Endothelial cell of umbilical vein (primary cell): ENCODE measurements around the gene CAPS. TPM values are rescaled to one million over a fixed set of nuclear protein-coding genes. Genes with fewer than 3 reads are reported as not detected.

Experiments used
- BruUV-seq: library from RNA; stranded (reverse); fragments of 400-500 nt; replicated peaks from 2 replicates; lab custom pipeline; 2021; lab: Mats Ljungman, UMichigan
- CTCF ChIA-PET: fragments of 300-600, 350-600 bp; sonication (Branson Sonifier 250); formaldehyde crosslinking; loops from one replicate; lab custom pipeline; 2021; ENCODE audit warnings: antibody characterized with exemption, inconsistent platforms; lab: Charles Lee
- POLR2A ChIA-PET: fragments of 300-600, 350-600 bp; sonication (Branson Sonifier 250); formaldehyde crosslinking; loops from one replicate; lab custom pipeline; 2021; ENCODE audit warnings: antibody characterized with exemption, inconsistent platforms; lab: Charles Lee
- DNase-seq: peaks from one replicate; pipeline ENCODE4 v3.0.0-alpha.2; 2011; ENCODE audit warnings: low read depth, low spot score
- FAIRE-seq: peaks from 2 replicates; lab custom pipeline; 2011; peaks lifted over from hg19 to GRCh38; lab: Jason Lieb, UNC
- H2AFZ ChIP-seq: 2 replicates; pipeline ENCODE4 v1.6.0; 2012; ENCODE audit warnings: low read depth, low read length, control low read depth, inconsistent platforms
- H3K27ac ChIP-seq: 2 replicates; pipeline ENCODE4 v1.5.1; 2011; ENCODE audit warnings: low read depth, mild to moderate bottlenecking, control low read depth, low read length, moderate library complexity; ENCODE audit not compliant: insufficient read depth
- H3K27me3 ChIP-seq, 2 experiments: 2 replicates each; pipeline versions ENCODE4 v1.6.0 to v1.6.1; 2011; ENCODE audit warnings: low read length in 2 of 2, mixed read lengths in 1 of 2; ENCODE audit not compliant: control insufficient read depth in 2 of 2, insufficient read depth in 2 of 2
- H3K36me3 ChIP-seq, 2 experiments: 2 replicates in 1 of 2; 3 replicates in 1 of 2; pipeline ENCODE4 v1.5.1; 2011; ENCODE audit warnings: low read length in 2 of 2, mild to moderate bottlenecking in 1 of 2, moderate library complexity in 1 of 2; ENCODE audit not compliant: control insufficient read depth in 2 of 2, insufficient read depth in 2 of 2; ENCODE audit errors: extremely low read depth in 1 of 2
- H3K4me1 ChIP-seq: 3 replicates; pipeline ENCODE4 v1.5.1; 2011; ENCODE audit warnings: mild to moderate bottlenecking, low read length; ENCODE audit not compliant: control insufficient read depth, insufficient read depth; ENCODE audit errors: extremely low read depth
- H3K4me2 ChIP-seq: 2 replicates; pipeline ENCODE4 v1.6.1; 2011; ENCODE audit warnings: low read length, control low read depth, mixed read lengths; ENCODE audit not compliant: insufficient read depth
- H3K4me3 ChIP-seq, 3 experiments: fragments of 200-600 bp in 1 of 3; sonication (generic), shearing (Covaris generic) in 1 of 3; replicated peaks in 1 of 3; 2 replicates each; pipeline ENCODE4 v1.5.1; 2011 to 2016; ENCODE audit warnings: control low read depth in 3 of 3, low read length in 3 of 3, mild to moderate bottlenecking in 2 of 3, inconsistent platforms in 1 of 3, low read depth in 1 of 3, moderate library complexity in 1 of 3; ENCODE audit not compliant: insufficient read depth in 1 of 3
- H3K79me2 ChIP-seq: 2 replicates; pipeline ENCODE4 v1.6.0; 2012; ENCODE audit warnings: low read length, inconsistent platforms; ENCODE audit not compliant: control insufficient read depth, insufficient read depth
- H3K9ac ChIP-seq: replicated peaks from 2 replicates; pipeline ENCODE3; 2011; ENCODE audit warnings: low read length, control low read depth; ENCODE audit not compliant: insufficient read depth; ENCODE audit errors: extremely low read depth
- H3K9me1 ChIP-seq: replicated peaks from 3 replicates; pipeline ENCODE4 v1.6.0; 2011; ENCODE audit warnings: mild to moderate bottlenecking, low read length; ENCODE audit not compliant: control insufficient read depth, insufficient read depth; ENCODE audit errors: extremely low read depth
- H3K9me3 ChIP-seq: replicated peaks from 2 replicates; pipeline ENCODE4 v1.5.1; 2012; ENCODE audit warnings: low read length, inconsistent platforms; ENCODE audit not compliant: control insufficient read depth, insufficient read depth
- H4K20me1 ChIP-seq: replicated peaks from 2 replicates; pipeline ENCODE3; 2011; ENCODE audit warnings: mild to moderate bottlenecking, low read length; ENCODE audit not compliant: control insufficient read depth, insufficient read depth; ENCODE audit errors: extremely low read depth
- CTCF ChIP-seq, 2 donors: IDR thresholded peaks; 1 replicate in 1 of 2; 2 replicates in 1 of 2; pipeline ENCODE4 v1.5.1; 2011; ENCODE audit warnings: low read length in 2 of 2, mild to moderate bottlenecking in 2 of 2, moderate library complexity in 2 of 2, control low read depth in 1 of 2, inconsistent platforms in 1 of 2, low read depth in 1 of 2; ENCODE audit not compliant: insufficient read depth in 1 of 2; ENCODE audit errors: extremely low read depth in 1 of 2
- EZH2 ChIP-seq: IDR thresholded peaks from 2 replicates; pipeline ENCODE4 v1.6.1; 2012; ENCODE audit warnings: borderline replicate concordance, low read depth, mild to moderate bottlenecking, moderate library complexity, low read length, inconsistent platforms; ENCODE audit not compliant: severe bottlenecking
- FOS ChIP-seq: IDR thresholded peaks from 2 replicates; pipeline ENCODE4 v1.6.1; 2011; ENCODE audit warnings: mild to moderate bottlenecking, low read length, moderate library complexity, borderline replicate concordance; ENCODE audit not compliant: insufficient read depth
- GATA2 ChIP-seq: IDR thresholded peaks from 2 replicates; pipeline ENCODE4 v1.7.0; 2011; ENCODE audit warnings: low read depth, mild to moderate bottlenecking, moderate library complexity, mixed read lengths, low read length; ENCODE audit not compliant: insufficient read length, insufficient read depth
- JUN ChIP-seq: IDR thresholded peaks from 2 replicates; pipeline ENCODE4 v1.6.1; 2011; ENCODE audit warnings: borderline replicate concordance, low read depth; ENCODE audit not compliant: insufficient read length, insufficient read depth
- MAX ChIP-seq: IDR thresholded peaks from 2 replicates; pipeline ENCODE4 v1.6.1; 2011; ENCODE audit not compliant: insufficient read depth, insufficient read length
- MYC ChIP-seq: IDR thresholded peaks from one replicate; pipeline ENCODE4 v1.6.1; 2011; ENCODE audit warnings: mild to moderate bottlenecking, low read depth, low read length
- POLR2A ChIP-seq: IDR thresholded peaks from 2 replicates; pipeline ENCODE4 v1.6.1; 2012; ENCODE audit warnings: low read depth, mild to moderate bottlenecking, control low read depth, low read length
- POLR2AphosphoS5 ChIP-seq: IDR thresholded peaks from 2 replicates; pipeline ENCODE4 v1.6.1; 2012; ENCODE audit warnings: low read depth, mild to moderate bottlenecking, control low read depth, low read length, moderate library complexity; ENCODE audit not compliant: insufficient read depth
- dilution Hi-C: fragments of 300-500 bp; cut with MboI; formaldehyde crosslinking; loops from one replicate; pipeline ENCODE4 v1.15.0; 2019; ENCODE audit warnings: low sequenced_read_pairs; ENCODE audit not compliant: extremely low pct_ligation_motif_present
- intact Hi-C: fragments of 100-400 bp; cut with micrococcal nuclease; formaldehyde crosslinking; loops from one replicate; pipeline ENCODE4 v1.10.0; 2022
- polyA plus RNA-seq, 4 experiments: library from polyadenylated mRNA; depleted of rRNA in 3 of 4; stranded (reverse) in 3 of 4; unstranded in 1 of 4; fragments of >200 nt; gene quantifications; 2 replicates each; pipeline versions ENCODE4 v1.2.1 to v1.2.3, GENCODE V29; 2011 to 2012; ENCODE audit warnings: missing spikeins in 1 of 4
- total RNA-seq: library from RNA; stranded (reverse); gene quantifications from 2 replicates; pipeline ENCODE4 v1.2.3, GENCODE V29; 2021

CAPS gene
- total and polyA plus RNA-seq, 2 donors (not counting 3 experiments of a cell fraction or from before 2014, with no cell fraction given) = 6.9 to 8.9 TPM

GRCh38 chr19:5908773-5909442 is 5.1 kb upstream of the CAPS start:
- intact Hi-C loops = loop anchor here (10.0 kb wide), 1 partner anchor 206 kb away; the partner anchor contains the start of gene RFX2
- BruUV-seq = no TSS peak
- Histone ChIP-seq H3K4me3 (no peak overlapping the region), H3K27ac (no peak overlapping the region), H3K79me2 (no peaks in the 10 kb centered on the region), H3K4me2 (no peak overlapping the region), H3K4me1 (peaks cover 3% of the 10 kb centered on the region), H3K9ac (no peak overlapping the region), H4K20me1 (no peaks in the 10 kb centered on the region), H3K36me3 (peaks cover 0 to 2% of the 10 kb centered on the region in 2 experiments), H2AFZ (no peak overlapping the region), H3K27me3 (no peaks in the 10 kb centered on the region), H3K9me1 (no peaks in the 10 kb centered on the region), H3K9me3 (no peaks in the 10 kb centered on the region)
- FAIRE-seq (no peak), DNase-seq (no peak)
- TF ChIP-seq EZH2 = no peak
- TF ChIP-seq POLR2A = no peak
- TF ChIP-seq JUN = no peak
- TF ChIP-seq POLR2AphosphoS5 = no peak
- TF ChIP-seq FOS = no peak
- TF ChIP-seq MAX = no peak
- no peak for TF ChIP-seq GATA2
- TF ChIP-seq CTCF (IDR thresholded peaks at IDR 0.05; ENCODE audit: extremely low read depth in 1 of 2, insufficient read depth in 1 of 2, low read depth in 1 of 2, low read length in 2 of 2) = no peak
- no peak for TF ChIP-seq MYC
- CTCF ChIA-PET = interaction anchor here (1.1 kb wide), 1 partner anchor 59 kb away, joined by 4 read pairs; no protein-coding TSS in a partner anchor
- POLR2A ChIA-PET = no interaction called here
- dilution Hi-C loops = no loop called here
